Measurements from ENCODE around the gene GAS5.

DNA sequence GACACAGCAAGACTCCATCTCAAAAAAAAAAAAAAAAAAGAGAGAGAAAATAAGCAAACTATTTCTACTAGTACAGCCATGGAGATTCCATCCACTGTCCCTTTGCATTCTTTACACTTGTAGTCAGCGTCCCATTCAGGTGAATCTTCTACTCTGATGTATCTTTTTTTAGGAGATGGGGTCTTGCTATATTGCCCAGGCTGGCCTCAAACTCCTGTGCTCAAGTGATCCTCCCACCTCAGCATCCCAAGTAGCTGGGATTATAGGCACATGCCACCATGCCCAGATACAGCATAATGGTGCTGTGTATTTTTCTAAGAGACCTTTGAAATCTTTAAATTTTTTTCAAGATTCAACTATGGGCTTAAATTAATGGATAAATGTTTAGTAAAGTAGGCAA lies 35.0 kb downstream of the GAS5 start:
- TF ChIP-seq, protein P1, sequence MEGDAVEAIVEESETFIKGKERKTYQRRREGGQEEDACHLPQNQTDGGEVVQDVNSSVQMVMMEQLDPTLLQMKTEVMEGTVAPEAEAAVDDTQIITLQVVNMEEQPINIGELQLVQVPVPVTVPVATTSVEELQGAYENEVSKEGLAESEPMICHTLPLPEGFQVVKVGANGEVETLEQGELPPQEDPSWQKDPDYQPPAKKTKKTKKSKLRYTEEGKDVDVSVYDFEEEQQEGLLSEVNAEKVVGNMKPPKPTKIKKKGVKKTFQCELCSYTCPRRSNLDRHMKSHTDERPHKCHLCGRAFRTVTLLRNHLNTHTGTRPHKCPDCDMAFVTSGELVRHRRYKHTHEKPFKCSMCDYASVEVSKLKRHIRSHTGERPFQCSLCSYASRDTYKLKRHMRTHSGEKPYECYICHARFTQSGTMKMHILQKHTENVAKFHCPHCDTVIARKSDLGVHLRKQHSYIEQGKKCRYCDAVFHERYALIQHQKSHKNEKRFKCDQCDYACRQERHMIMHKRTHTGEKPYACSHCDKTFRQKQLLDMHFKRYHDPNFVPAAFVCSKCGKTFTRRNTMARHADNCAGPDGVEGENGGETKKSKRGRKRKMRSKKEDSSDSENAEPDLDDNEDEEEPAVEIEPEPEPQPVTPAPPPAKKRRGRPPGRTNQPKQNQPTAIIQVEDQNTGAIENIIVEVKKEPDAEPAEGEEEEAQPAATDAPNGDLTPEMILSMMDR (IDR thresholded peaks at IDR 0.05), result no peak
- no peak for TF ChIP-seq POLR2AphosphoS5 (IDR thresholded peaks at IDR 0.05)
- TF ChIP-seq POLR2A (IDR thresholded peaks at IDR 0.05), result no peak

Data from prostate gland (tissue), 2 donors.